ENCODE results near the gene TPPP.
"Not testable (repeated sequence)": the region's sequence is repeated elsewhere in the genome, so short reads cannot be mapped to it uniquely, and the experiment has no call there.

TPPP gene

GRCh38 chr5:645421-645820 lies 47.7 kb downstream of the TPPP start:
- DNase-seq (ENCODE audit: low read depth), result no peak

- no peak for DNase-seq (ENCODE audit: low read depth)
Measured at GRCh38 chr5:644971-645370, 48.2 kb downstream of the TPPP start.

- DNase-seq (ENCODE audit: low read depth), result no peak
Measured at GRCh38 chr5:644509-644908, 48.6 kb downstream of the TPPP start.

- no peak for DNase-seq (ENCODE audit: low read depth)
Measured at GRCh38 chr5:643811-644271, 49.3 kb downstream of the TPPP start.

GRCh38 chr5:643351-643801 lies 49.8 kb downstream of the TPPP start:
- no peak for DNase-seq (ENCODE audit: low read depth)

GRCh38 chr5:642481-642880 lies 50.7 kb downstream of the TPPP start:
- DNase-seq (ENCODE audit: low read depth), result no peak

GRCh38 chr5:641331-641765 lies 51.8 kb downstream of the TPPP start:
- DNase-seq (ENCODE audit: low read depth), result no peak

- DNase-seq (ENCODE audit: low read depth), result no peak
Measured at GRCh38 chr5:640461-641330, 52.5 kb downstream of the TPPP start.

- no peak for DNase-seq (ENCODE audit: low read depth)
Measured at GRCh38 chr5:639584-640213, 53.5 kb downstream of the TPPP start.

GRCh38 chr5:639253-639530 lies 54.0 kb downstream of the TPPP start:
- DNase-seq (ENCODE audit: low read depth), result no peak

GRCh38 chr5:638501-639252 lies 54.5 kb downstream of the TPPP start:
- DNase-seq (ENCODE audit: low read depth), result no peak

GRCh38 chr5:637581-638450 lies 55.3 kb downstream of the TPPP start:
- no peak for DNase-seq (ENCODE audit: low read depth)

- no peak for DNase-seq (ENCODE audit: low read depth)
Measured at GRCh38 chr5:636951-637350, 56.2 kb downstream of the TPPP start.

GRCh38 chr5:635306-636055 lies 57.7 kb downstream of the TPPP start:
- DNase-seq (ENCODE audit: low read depth), result no peak

- no peak for DNase-seq (ENCODE audit: low read depth)
Measured at GRCh38 chr5:634191-634590, 59.0 kb downstream of the TPPP start.

GRCh38 chr5:633501-633955 lies 59.6 kb downstream of the TPPP start:
- no peak for DNase-seq (ENCODE audit: low read depth)

GRCh38 chr5:628351-629205 lies 64.6 kb downstream of the TPPP start:
- DNase-seq (ENCODE audit: low read depth), result not testable (repeated sequence)

- DNase-seq (ENCODE audit: low read depth), result no peak
Measured at GRCh38 chr5:627840-628239, 65.3 kb downstream of the TPPP start.

GRCh38 chr5:626850-627249 lies 66.3 kb downstream of the TPPP start:
- no peak for DNase-seq (ENCODE audit: low read depth)

GRCh38 chr5:625516-625915 lies 67.6 kb downstream of the TPPP start:
- DNase-seq (ENCODE audit: low read depth), result no peak

Data from activated T-helper 9 cell treated with anti-CD3 and anti-CD28 coated beads, Interleukin-2, amount 50 U/mL, for 16 hours (primary cell).